Testis (tissue), 2 donors: ENCODE data around the gene DBN1.

Source experiments
- POLR2A ChIP-seq: fragments of 450-650 bp; IDR thresholded peaks from one replicate; pipeline ENCODE4 v1.6.1; 2017; ENCODE audit warnings: antibody characterized with exemption, mild to moderate bottlenecking, moderate library complexity
- TF ChIP-seq, protein P1 (sequence below), 3 experiments: fragments of 450-650 bp in 2 of 3; fragments of 200-600 bp in 1 of 3; sonication (generic) in 1 of 3; IDR thresholded peaks; one replicate each; pipeline ENCODE4 v1.5.1; 2016 to 2019; ENCODE audit warnings: antibody characterized with exemption in 3 of 3, mild to moderate bottlenecking in 2 of 3, moderate library complexity in 1 of 3

DNA sequence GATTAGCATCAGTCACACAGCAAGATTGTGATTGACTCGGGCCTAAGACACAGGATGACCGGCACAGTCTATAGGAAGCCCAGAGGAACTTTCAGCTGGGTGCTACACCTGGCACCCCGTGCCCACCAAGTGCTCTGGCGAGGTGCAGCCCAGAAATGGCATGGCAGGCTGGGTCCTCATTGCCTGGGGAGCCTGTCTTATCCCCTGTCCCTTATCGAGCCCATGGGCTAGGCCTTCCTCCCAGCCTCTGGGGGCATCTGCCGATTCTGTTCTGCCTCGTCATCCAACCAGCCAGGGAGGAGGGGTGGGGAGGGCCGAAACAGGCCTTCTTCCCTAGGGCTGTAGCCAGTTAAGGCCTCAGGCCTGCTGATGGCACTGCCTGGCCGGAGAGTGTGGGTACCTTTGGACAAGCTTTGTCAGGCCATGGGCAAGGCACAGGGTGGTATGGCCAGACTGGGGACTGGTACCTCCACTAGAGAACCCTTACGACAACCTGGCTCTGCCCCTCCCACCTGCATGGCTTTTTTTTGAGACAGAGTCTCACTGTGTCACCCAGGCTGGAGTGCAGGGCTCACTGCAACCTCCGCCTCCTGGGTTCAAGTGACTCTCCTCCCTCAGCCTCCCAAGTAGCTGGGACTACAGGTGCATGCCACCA lies 45.4 kb downstream of the DBN1 start:
- TF ChIP-seq, protein P1, sequence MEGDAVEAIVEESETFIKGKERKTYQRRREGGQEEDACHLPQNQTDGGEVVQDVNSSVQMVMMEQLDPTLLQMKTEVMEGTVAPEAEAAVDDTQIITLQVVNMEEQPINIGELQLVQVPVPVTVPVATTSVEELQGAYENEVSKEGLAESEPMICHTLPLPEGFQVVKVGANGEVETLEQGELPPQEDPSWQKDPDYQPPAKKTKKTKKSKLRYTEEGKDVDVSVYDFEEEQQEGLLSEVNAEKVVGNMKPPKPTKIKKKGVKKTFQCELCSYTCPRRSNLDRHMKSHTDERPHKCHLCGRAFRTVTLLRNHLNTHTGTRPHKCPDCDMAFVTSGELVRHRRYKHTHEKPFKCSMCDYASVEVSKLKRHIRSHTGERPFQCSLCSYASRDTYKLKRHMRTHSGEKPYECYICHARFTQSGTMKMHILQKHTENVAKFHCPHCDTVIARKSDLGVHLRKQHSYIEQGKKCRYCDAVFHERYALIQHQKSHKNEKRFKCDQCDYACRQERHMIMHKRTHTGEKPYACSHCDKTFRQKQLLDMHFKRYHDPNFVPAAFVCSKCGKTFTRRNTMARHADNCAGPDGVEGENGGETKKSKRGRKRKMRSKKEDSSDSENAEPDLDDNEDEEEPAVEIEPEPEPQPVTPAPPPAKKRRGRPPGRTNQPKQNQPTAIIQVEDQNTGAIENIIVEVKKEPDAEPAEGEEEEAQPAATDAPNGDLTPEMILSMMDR (IDR thresholded peaks at IDR 0.05): no peak
- no peak for TF ChIP-seq POLR2A
